Small intestine (tissue), 7 donors: ENCODE results near the gene ZFP62. TPM values are rescaled to one million over a fixed set of nuclear protein-coding genes. Genes with fewer than 3 reads are reported as not detected.
A peak's percentile ranks its signal among the peaks of the same experiment; 100 is the strongest.

ENCODE experiments used
- DNase-seq, 2 donors: peaks; one replicate each; pipeline versions ENCODE4 v3.0.0 to v3.0.0-alpha.2; 2013
- FAIRE-seq: peaks from 2 replicates; lab custom pipeline; 2012; peaks lifted over from hg19 to GRCh38; lab: Jason Lieb, UNC
- H3K27ac ChIP-seq, 3 donors: one replicate each; pipeline ENCODE4 v1.5.1; 2013; ENCODE audit warnings: low read length in 2 of 3, mild to moderate bottlenecking in 2 of 3, control low read depth in 1 of 3, inconsistent platforms in 1 of 3, low read depth in 1 of 3, moderate library complexity in 1 of 3
- H3K27me3 ChIP-seq, 3 donors: one replicate each; pipeline ENCODE4 v1.6.1; 2013; ENCODE audit warnings: low read length in 3 of 3, inconsistent platforms in 1 of 3; ENCODE audit not compliant: control insufficient read depth in 3 of 3, insufficient read depth in 3 of 3
- H3K36me3 ChIP-seq, 3 donors: one replicate each; pipeline ENCODE4 v1.6.1; 2013; ENCODE audit warnings: low read length in 3 of 3, inconsistent platforms in 1 of 3, low read depth in 1 of 3, mild to moderate bottlenecking in 1 of 3, moderate library complexity in 1 of 3; ENCODE audit not compliant: control insufficient read depth in 3 of 3, insufficient read depth in 2 of 3
- H3K4me1 ChIP-seq, 3 donors: one replicate each; pipeline ENCODE4 v1.6.1; 2013; ENCODE audit warnings: low read length in 2 of 3, inconsistent platforms in 1 of 3, low read depth in 1 of 3, mild to moderate bottlenecking in 1 of 3, moderate library complexity in 1 of 3; ENCODE audit not compliant: control insufficient read depth in 3 of 3, insufficient read depth in 2 of 3
- H3K4me3 ChIP-seq, 3 donors: one replicate each; pipeline ENCODE4 v1.5.1; 2013; ENCODE audit warnings: low read length in 3 of 3, control low read depth in 1 of 3, inconsistent platforms in 1 of 3, low read depth in 1 of 3, mild to moderate bottlenecking in 1 of 3, moderate library complexity in 1 of 3
- H3K9me3 ChIP-seq, 2 donors: one replicate each; pipeline ENCODE4 v1.6.1; 2013; ENCODE audit warnings: low read depth in 1 of 2, low read length in 1 of 2; ENCODE audit not compliant: control insufficient read depth in 2 of 2, insufficient read depth in 1 of 2
- WGBS, 3 donors: extraction: QIAGEN DNeasy Blood & Tissue Kit; methylation state at CpG; one replicate each; pipeline ENCODE4 v1.1.7; 2013; 5-methylcytosine and 5-hydroxymethylcytosine counted together
- polyA plus RNA-seq, 4 donors: library from polyadenylated mRNA; stranded (reverse) in 3 of 4; unstranded in 1 of 4; fragments of 200-250 nt in 3 of 4; fragments of 120-200 nt in 1 of 4; gene quantifications; one replicate each; pipeline versions ENCODE4 v1.2.1 to v1.2.3, GENCODE V29; 2013
- donor health status: healthy with polysubstance abuse.
- donor health status: control.
- donor health status: control.
- donor health status: Bipolar disorder and iron deficiency.
- donor health status: healthy.

The ZFP62 gene
- polyA plus RNA-seq, 4 donors: 8.7 to 57.2 (median 16.2) TPM

GRCh38 chr5:180824630-180825476 is 36.2 kb downstream of the ZFP62 start:
- peaks cover 3 to 7% (median 5%) of the 10 kb centered on the region in 3 donors for H3K4me1 ChIP-seq
- H3K9me3 ChIP-seq: peaks cover 0 to 15% of the 10 kb centered on the region in 2 donors
- H3K27ac ChIP-seq: peak overlapping the region in 1 of 3 donors; percentile 19
- peaks cover 0 to 5% (median 0%) of the 10 kb centered on the region in 3 donors for H3K36me3 ChIP-seq
- H3K4me3 ChIP-seq: no peak overlapping the region
- FAIRE-seq (no peak), DNase-seq (no peak)
- WGBS, 3 donors: 65 to 82% (median 80%) methylated on average over 10 of the region's 10 CpGs
- H3K27me3 ChIP-seq: no peaks in the 10 kb centered on the region

DNA sequence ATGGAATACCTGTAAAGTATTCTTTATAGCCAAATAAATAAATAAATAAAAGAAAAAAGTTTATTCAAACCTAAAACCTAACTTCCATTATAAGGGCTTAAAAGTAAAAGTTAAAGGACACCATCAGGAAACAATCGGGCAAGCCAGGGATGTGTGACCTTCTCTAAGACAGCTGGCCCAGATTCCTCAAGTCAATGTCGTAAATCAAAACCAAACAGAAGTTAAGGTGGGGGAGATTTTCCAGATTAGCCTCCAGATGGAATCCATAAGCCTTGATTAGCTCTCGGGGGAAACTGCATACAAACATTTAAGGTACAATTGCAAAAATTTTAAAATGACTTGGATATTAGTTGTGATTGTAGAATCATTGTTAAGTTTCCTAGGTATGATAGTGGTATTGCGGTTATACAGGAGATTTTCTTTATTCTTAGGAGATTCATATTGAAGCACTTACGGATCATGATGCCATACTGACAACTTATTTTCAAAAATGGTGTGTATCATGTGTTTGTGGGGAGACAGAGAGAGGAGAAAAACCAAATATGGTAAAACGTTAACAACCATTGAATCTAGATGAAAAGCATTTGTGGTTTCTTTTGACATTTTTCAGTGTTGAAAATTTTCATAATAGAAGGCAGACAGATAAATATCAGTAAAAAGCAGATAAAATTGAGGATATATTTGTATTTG is 37.0 kb downstream of the ZFP62 start:
- no peaks in the 10 kb centered on the region for H3K27me3 ChIP-seq
- H3K27ac ChIP-seq: no peak overlapping the region
- no peaks in the 10 kb centered on the region for H3K36me3 ChIP-seq
- peaks cover 3 to 7% (median 3%) of the 10 kb centered on the region in 3 donors for H3K4me1 ChIP-seq
- peaks cover 0 to 8% of the 10 kb centered on the region in 2 donors for H3K9me3 ChIP-seq
- no peak overlapping the region for H3K4me3 ChIP-seq
- DNase-seq (no peak), FAIRE-seq (no peak)
- 52 to 61% (median 58%) methylated on average over 6 of the region's 6 CpGs for WGBS, 3 donors

- 22 to 65% (median 37%) methylated on average over 7 of the region's 7 CpGs for WGBS, 3 donors
- no peak for DNase-seq
- Histone ChIP-seq H3K4me3 (no peak overlapping the region), H3K4me1 (peaks cover 3 to 7% (median 3%) of the 10 kb centered on the region in 3 donors), H3K27ac (peak overlapping the region in 2 of 3 donors; percentile 6 to 12), H3K27me3 (no peaks in the 10 kb centered on the region), H3K9me3 (peaks cover 0 to 4% of the 10 kb centered on the region in 2 donors), H3K36me3 (no peaks in the 10 kb centered on the region)
- no peak for FAIRE-seq
Observed at GRCh38 chr5:180823346-180823745, 37.7 kb downstream of the ZFP62 start.

DNA sequence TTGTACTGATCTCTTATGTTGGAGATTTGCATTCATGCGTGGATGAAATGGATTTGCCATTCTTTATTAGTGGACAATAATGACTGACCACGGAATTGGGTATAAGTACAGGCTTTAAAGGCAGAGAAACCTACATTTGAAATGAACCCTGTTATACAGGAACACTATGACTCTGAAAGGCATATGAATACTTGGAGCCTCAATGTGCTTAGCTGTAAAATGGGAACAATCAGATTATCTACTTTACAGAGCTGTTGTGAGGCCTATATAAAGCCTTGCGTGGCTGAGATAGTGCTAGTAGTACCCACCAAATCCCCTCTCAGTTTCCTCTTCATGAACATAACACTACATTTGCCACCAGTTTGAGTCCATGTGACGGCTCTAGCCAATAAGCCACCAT is 39.5 kb downstream of the ZFP62 start:
- Histone ChIP-seq H3K27ac (peak overlapping the region in 2 of 3 donors; percentile 24 to 27), H3K36me3 (no peaks in the 10 kb centered on the region), H3K27me3 (no peaks in the 10 kb centered on the region), H3K9me3 (no peaks in the 10 kb centered on the region), H3K4me1 (peaks cover 3 to 15% (median 3%) of the 10 kb centered on the region in 3 donors), H3K4me3 (no peak overlapping the region)
- FAIRE-seq: no peak
- no peak for DNase-seq
- 86 to 95% (median 88%) methylated on average over 4 of the region's 4 CpGs for WGBS, 3 donors

DNA sequence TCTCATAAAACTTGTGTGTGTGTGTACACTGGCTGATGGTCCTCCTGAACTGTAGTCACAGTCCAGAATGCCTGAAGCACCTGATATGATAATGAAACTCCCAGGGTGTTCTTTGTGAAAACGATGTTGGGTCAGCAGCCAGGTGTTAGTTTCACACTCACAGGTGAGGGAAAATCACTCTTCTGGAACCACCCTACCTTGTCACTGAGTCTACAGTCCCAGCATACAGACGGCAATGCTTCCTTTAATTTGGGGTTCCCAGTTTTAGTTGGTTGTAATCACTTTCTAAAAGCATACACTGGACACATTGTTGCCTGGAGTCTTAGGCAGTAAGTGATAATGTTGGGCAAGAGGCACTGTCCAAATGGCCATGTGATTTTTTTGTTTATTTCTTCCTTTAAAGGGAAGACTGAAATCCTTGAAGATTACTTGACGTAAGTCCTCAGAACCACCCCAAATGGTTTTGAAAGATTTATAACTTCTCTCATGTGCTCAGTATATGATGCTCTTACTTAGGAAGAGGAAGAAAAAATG is 40.2 kb downstream of the ZFP62 start:
- Histone ChIP-seq H3K27ac (peak overlapping the region in 2 of 3 donors; percentile 15 to 87), H3K4me1 (peaks cover 3 to 17% (median 3%) of the 10 kb centered on the region in 3 donors), H3K4me3 (no peak overlapping the region), H3K36me3 (no peaks in the 10 kb centered on the region), H3K9me3 (no peaks in the 10 kb centered on the region), H3K27me3 (no peaks in the 10 kb centered on the region)
- DNase-seq: peak in 1 of 2 donors; percentile 69
- WGBS, 3 donors: 33 to 43% (median 43%) methylated on average over 3 of the region's 3 CpGs
- no peak for FAIRE-seq

GRCh38 chr5:180818677-180819341 is 42.3 kb downstream of the ZFP62 start:
- Histone ChIP-seq H3K4me3 (no peak overlapping the region), H3K27ac (peak overlapping the region in 1 of 3 donors; percentile 8), H3K9me3 (no peaks in the 10 kb centered on the region), H3K36me3 (no peaks in the 10 kb centered on the region), H3K27me3 (no peaks in the 10 kb centered on the region), H3K4me1 (peaks cover 3 to 17% (median 3%) of the 10 kb centered on the region in 3 donors)
- WGBS, 3 donors: 81 to 83% (median 82%) methylated on average over 6 of the region's 6 CpGs
- no peak for DNase-seq
- no peak for FAIRE-seq

- Histone ChIP-seq H3K36me3 (no peaks in the 10 kb centered on the region), H3K4me1 (peaks cover 0 to 17% (median 3%) of the 10 kb centered on the region in 3 donors), H3K9me3 (no peaks in the 10 kb centered on the region), H3K27ac (peak overlapping the region in 1 of 3 donors; percentile 8), H3K27me3 (no peaks in the 10 kb centered on the region), H3K4me3 (no peak overlapping the region)
- FAIRE-seq (no peak), DNase-seq (no peak)
- WGBS, 3 donors: 72 to 82% (median 76%) methylated on average over 13 of the region's 13 CpGs
Observed at GRCh38 chr5:180817893-180818674, 43.0 kb downstream of the ZFP62 start.
